Smooth muscle cell (in vitro differentiated cells): ENCODE data around the gene RNPEPL1. TPM values are rescaled to one million over a fixed set of nuclear protein-coding genes. Genes with fewer than 3 reads are reported as not detected.

Source experiments
- DNase-seq: peaks from one replicate; lab custom pipeline; 2025; ENCODE audit not compliant: unreplicated experiment; lab: John Stamatoyannopoulos, UW
- H2AFZ ChIP-seq: fragments of 200-600 bp; sonication (generic); 2 replicates; pipeline ENCODE4 v1.6.0; 2016; ENCODE audit warnings: antibody characterized with exemption, low read depth, mild to moderate bottlenecking
- H3F3A ChIP-seq: fragments of 200-600 bp; sonication (generic); 2 replicates; pipeline ENCODE4 v1.6.0; 2017; ENCODE audit warnings: antibody characterized with exemption, low read depth
- H3K27ac ChIP-seq: fragments of 200-600 bp; sonication (generic); 2 replicates; pipeline ENCODE4 v1.5.1; 2016; ENCODE audit warnings: low read depth, mild to moderate bottlenecking
- H3K27me3 ChIP-seq: fragments of 200-600 bp; sonication (generic); 2 replicates; pipeline ENCODE4 v1.6.1; 2016; ENCODE audit warnings: low read depth, mild to moderate bottlenecking
- H3K36me3 ChIP-seq: fragments of 200-600 bp; sonication (generic); 2 replicates; pipeline ENCODE4 v1.5.1; 2016; ENCODE audit warnings: low read depth
- H3K4me1 ChIP-seq: fragments of 200-600 bp; sonication (generic); 2 replicates; pipeline ENCODE4 v1.5.1; 2016; ENCODE audit warnings: low read depth
- H3K4me2 ChIP-seq: fragments of 200-600 bp; sonication (generic); 2 replicates; pipeline ENCODE4 v1.6.0; 2016; ENCODE audit warnings: mild to moderate bottlenecking
- H3K4me3 ChIP-seq: fragments of 200-600 bp; sonication (generic); 2 replicates; pipeline ENCODE4 v1.5.1; 2016; ENCODE audit warnings: mild to moderate bottlenecking
- H3K79me2 ChIP-seq: fragments of 200-600 bp; sonication (generic); 2 replicates; pipeline ENCODE4 v1.6.0; 2016; ENCODE audit warnings: low read depth, mild to moderate bottlenecking
- H3K9ac ChIP-seq: fragments of 200-600 bp; sonication (generic); 2 replicates; pipeline ENCODE4 v1.6.0; 2016; ENCODE audit warnings: low read depth
- H3K9me3 ChIP-seq: fragments of 200-600 bp; sonication (generic); replicated peaks from 2 replicates; pipeline ENCODE4 v1.5.1; 2016; ENCODE audit warnings: low read depth
- H4K20me1 ChIP-seq: fragments of 200-600 bp; sonication (generic); 2 replicates; pipeline ENCODE4 v1.6.0; 2016; ENCODE audit warnings: low read depth
- CTCF ChIP-seq: fragments of 200-600 bp; sonication (generic); IDR thresholded peaks from 2 replicates; pipeline ENCODE4 v1.5.1; 2017; ENCODE audit warnings: borderline replicate concordance, mild to moderate bottlenecking, antibody characterized with exemption; ENCODE audit not compliant: insufficient read depth, poor library complexity, severe bottlenecking
- WGBS: methylation state at CpG from one replicate; pipeline ENCODE4 v1.1.7; 2016; ENCODE audit warnings: low lambda C conversion rate; 5-methylcytosine and 5-hydroxymethylcytosine counted together
- polyA plus RNA-seq: library from polyadenylated mRNA; unstranded; fragments of >200 nt; fragmentation: Nextera tagmentation; extraction: Ambion mirVana; gene quantifications from 2 replicates; pipeline ENCODE4 v1.2.1, GENCODE V29; 2016
- total RNA-seq: library from RNA; depleted of rRNA; stranded (reverse); fragments of >200 nt; gene quantifications from 2 replicates; pipeline ENCODE4 v1.2.3, GENCODE V29; 2014

The RNPEPL1 gene
- total and polyA plus RNA-seq, 2 experiments from 2014 or later, result 15.3 to 40.9 TPM

GRCh38 chr2:240529344-240529999 is 38.8 kb upstream of the RNPEPL1 start:
- H3K4me1 ChIP-seq, result no peaks in the 10 kb centered on the region
- H3K27me3 ChIP-seq, result no peaks in the 10 kb centered on the region
- peaks cover 13% of the 10 kb centered on the region for H3K36me3 ChIP-seq
- H3F3A ChIP-seq, result no peaks in the 10 kb centered on the region
- no peak overlapping the region for H3K4me2 ChIP-seq
- H2AFZ ChIP-seq, result no peak overlapping the region
- no peak overlapping the region for H3K27ac ChIP-seq
- H3K4me3 ChIP-seq, result no peak overlapping the region
- WGBS, result 97% methylated on average over 16 of the region's 16 CpGs
- TF ChIP-seq CTCF, result no peak
- H4K20me1 ChIP-seq, result no peaks in the 10 kb centered on the region
- peaks cover 21% of the 10 kb centered on the region for H3K9me3 ChIP-seq
- no peak overlapping the region for H3K9ac ChIP-seq
- no peak for DNase-seq
- no peaks in the 10 kb centered on the region for H3K79me2 ChIP-seq

- H4K20me1 ChIP-seq, result no peaks in the 10 kb centered on the region
- no peak overlapping the region for H3K9ac ChIP-seq
- H3K4me3 ChIP-seq, result no peak overlapping the region
- no peaks in the 10 kb centered on the region for H3K27me3 ChIP-seq
- 82% methylated on average over 7 of the region's 7 CpGs for WGBS
- H3K9me3 ChIP-seq, result peaks cover 21% of the 10 kb centered on the region
- no peaks in the 10 kb centered on the region for H3K4me1 ChIP-seq
- H3K36me3 ChIP-seq, result peaks cover 13% of the 10 kb centered on the region
- TF ChIP-seq CTCF, result no peak
- no peak overlapping the region for H3K4me2 ChIP-seq
- H3K79me2 ChIP-seq, result no peaks in the 10 kb centered on the region
- no peaks in the 10 kb centered on the region for H3F3A ChIP-seq
- DNase-seq, result no peak
- H2AFZ ChIP-seq, result no peak overlapping the region
- H3K27ac ChIP-seq, result no peak overlapping the region
These were observed 38.1 kb upstream of the RNPEPL1 start for GRCh38 chr2:240530181-240530580.

GRCh38 chr2:240531038-240531437 is 37.2 kb upstream of the RNPEPL1 start:
- no peaks in the 10 kb centered on the region for H4K20me1 ChIP-seq

More at GRCh38 chr2:240531038-240531437, 37.2 kb upstream of the RNPEPL1 start:
- Histone ChIP-seq H3K27me3 (no peaks in the 10 kb centered on the region), H3K9ac (no peak overlapping the region), H3K4me3 (no peak overlapping the region), H3F3A (no peaks in the 10 kb centered on the region), H2AFZ (no peak overlapping the region), H3K4me2 (no peak overlapping the region), H3K27ac (no peak overlapping the region), H3K9me3 (peaks cover 21% of the 10 kb centered on the region), H3K36me3 (peaks cover 13% of the 10 kb centered on the region), H3K79me2 (no peaks in the 10 kb centered on the region), H3K4me1 (no peaks in the 10 kb centered on the region)
- no peak for TF ChIP-seq CTCF
- 95% methylated on average over 5 of the region's 5 CpGs for WGBS
- DNase-seq, result no peak
